Measurements from ENCODE around the gene GSDME.

- TF ChIP-seq CTCF (IDR thresholded peaks at IDR 0.05) (no peak), ZFX (IDR thresholded peaks at IDR 0.05; ENCODE audit: borderline replicate concordance) (no peak)
Measured at GRCh38 chr7:24727154-24728120, 29.8 kb downstream of the GSDME start.
